Fibroblast of skin of abdomen (primary cell): ENCODE measurements around the gene FAM118A.
"Not testable (repeated sequence)": the region's sequence is repeated elsewhere in the genome, so short reads cannot be mapped to it uniquely, and the experiment has no call there.

Source experiments
- DNase-seq: peaks from one replicate; pipeline ENCODE4 v3.0.0-alpha.2; 2013

Gene FAM118A

DNA sequence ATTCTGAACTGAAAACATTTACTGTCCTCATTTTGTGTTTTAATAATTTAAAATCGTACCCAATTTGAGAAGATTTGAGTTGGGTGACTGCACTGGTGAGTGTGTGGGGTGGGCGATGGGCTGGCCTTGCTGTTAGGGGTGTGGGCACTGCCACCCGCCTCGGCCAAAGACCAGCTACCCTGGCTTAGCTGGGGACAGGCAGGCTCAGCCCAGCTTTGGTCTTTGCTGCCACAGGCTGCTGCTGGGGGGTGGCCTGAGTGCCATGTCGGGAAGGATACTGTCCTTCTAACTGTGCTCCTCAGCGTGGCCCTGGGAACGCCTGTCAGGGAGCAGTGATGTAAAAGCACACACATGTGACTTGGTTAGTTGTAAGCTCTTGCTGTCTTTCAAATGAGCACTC is 22.3 kb downstream of the FAM118A start:
- no peak for DNase-seq

- DNase-seq, result no peak
Measured at GRCh38 chr22:45334068-45334467, 24.3 kb downstream of the FAM118A start.

DNA sequence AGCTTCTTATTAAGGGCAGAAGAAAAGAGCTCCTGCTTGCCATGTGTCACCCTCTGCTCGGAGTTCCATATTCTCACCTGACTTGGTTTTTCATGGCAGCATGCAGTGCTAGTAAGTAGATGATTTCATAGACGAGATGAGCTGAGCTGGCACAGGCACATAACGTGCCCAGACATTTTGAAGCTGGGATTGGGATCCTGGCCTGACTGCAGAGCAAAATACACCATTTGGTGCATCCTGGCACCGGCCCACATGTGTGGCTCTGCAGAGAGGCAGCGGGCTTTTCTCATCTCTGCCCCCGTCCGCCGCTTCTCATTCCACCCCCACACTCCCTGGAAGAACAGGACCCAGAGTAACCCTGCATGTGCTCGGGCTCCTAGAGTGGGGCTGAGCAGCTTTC is 24.8 kb downstream of the FAM118A start:
- no peak for DNase-seq

- no peak for DNase-seq
Measured at GRCh38 chr22:45335021-45335818, 25.5 kb downstream of the FAM118A start.

DNA sequence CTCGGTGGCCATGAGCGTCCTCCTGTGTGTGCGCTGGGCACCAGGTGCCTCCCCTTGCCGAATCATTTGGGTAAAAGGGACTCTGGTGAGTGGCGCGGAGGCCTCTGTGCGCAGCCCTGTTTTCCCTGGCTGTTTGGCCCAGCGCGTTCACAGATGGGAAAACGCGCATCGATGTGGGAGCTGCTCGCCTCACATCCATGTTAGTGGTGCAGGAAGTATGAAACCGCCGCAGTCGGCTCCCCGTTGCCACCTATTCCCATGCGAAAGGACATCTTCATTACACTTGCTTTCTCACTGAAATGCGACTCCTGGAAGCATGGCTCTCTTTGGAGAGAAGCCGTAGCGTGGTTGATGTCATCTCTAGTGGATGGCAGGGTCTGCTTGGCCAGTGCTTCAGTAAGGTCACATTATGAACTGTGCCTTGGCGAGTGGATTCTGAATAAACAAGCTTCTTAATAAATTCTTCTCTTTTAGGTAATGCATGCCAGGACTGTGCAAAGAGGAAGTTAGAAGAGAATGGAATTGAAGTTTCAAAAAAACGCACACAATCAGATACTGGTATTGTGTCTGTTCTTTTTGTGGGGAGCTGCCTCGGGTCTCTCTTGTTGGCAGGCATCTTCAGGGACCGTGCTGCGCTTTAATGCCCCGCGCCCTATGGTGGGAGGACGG is 26.3 kb downstream of the FAM118A start:
- no peak for DNase-seq

DNA sequence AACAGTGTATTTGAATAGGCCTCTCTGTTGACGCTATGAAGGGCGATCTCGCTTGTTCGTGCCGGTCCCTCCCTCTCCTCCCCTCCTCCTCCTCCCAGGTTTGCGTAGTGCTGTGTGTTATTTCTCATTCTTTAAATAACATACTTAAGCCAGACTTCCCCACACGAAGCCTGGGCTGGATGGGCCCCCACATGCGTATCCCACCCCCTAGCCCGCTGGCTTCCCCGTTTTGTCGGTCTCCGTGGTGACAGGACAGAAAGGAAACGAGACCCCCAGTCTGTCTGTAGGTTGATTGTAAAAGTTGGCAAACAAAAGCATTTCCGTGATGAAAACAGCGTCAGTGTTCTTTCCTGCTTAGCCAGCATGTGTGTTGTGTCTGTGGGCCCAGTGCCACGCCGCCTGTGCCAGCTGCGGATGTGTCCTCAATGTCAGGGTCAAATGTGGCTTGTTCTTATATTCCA is 27.3 kb downstream of the FAM118A start:
- peak; percentile 26 for DNase-seq

DNA sequence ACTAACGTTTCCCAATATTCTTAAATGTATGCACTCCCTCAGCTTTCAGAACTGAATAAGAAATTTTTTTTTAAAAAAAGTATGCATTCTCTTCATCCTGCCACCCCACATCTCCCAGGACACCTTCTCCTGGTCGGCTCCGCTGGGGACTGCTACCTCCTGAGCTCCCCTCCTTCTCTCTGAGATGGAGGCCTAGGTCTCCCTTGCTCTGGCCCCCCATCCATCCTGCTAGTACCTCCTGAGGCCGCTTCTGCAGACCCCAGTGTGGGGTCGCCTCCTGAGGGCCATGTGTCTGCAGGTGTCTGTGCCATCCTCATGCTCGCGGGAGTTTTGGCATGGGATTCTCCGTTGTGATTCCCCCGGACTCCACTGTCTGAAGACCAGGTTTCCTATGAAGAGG is 27.8 kb downstream of the FAM118A start:
- DNase-seq, result no peak

- no peak for DNase-seq
Measured at GRCh38 chr22:45338795-45339194, 29.1 kb downstream of the FAM118A start.

DNA sequence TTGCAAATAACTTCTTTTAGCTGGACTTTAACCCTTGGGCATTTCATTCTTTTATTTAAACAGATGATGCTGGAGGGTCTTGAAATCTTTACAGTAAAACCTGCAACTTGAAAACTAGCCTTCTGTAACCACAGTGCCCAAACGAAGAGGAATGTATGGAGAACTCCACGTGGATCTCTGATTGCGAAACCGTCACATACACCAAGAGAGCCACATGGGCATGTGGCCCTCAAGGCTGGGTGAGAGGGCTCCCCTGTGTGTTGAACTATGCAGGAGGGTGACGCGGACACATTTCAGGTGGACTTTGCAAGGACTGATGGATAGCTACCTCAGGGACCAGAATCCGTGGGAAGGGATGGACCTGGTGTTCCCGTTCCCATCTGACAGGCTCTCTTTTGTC is 30.6 kb downstream of the FAM118A start:
- no peak for DNase-seq

DNA sequence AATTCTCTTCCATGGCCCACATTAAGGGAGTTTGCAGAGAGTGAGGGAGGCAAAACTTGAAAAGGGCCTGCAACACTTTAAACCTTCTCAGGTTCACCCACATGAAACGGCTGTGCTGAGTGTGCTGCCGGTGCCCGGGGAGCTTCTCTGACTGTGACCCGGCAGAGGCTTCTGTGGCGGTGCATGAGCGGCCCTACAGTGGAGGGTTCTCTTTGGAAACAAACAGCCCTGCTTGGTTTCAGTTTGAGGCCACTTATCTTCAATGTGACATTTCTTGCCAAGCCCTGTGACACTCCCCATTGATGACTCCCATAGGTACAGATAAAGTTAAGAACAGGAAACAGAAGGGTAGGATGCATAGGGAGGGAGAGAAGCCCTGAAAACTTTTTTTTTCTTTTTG is 31.8 kb downstream of the FAM118A start:
- no peak for DNase-seq

DNA sequence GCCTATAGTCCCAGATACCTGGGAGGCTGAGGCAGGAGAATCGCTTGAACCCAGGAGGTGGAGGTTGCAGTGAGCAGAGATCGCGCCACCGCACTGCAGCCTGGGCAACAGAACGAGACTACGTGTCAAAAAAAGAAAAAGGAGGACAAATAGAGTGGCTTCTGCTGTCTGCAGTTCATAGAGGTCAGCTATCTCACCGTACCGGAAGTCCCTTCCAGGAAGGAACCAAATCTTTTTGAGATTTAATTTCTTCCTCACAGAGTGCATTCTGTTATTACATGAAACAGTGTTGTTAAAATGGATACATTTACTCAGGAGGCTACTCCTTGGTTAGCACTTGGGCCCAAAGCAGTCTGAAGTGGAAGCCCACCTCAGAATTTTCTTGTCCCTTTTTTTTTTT is 33.4 kb downstream of the FAM118A start:
- no peak for DNase-seq

GRCh38 chr22:45344334-45344733 is 34.6 kb downstream of the FAM118A start:
- DNase-seq, result no peak

DNA sequence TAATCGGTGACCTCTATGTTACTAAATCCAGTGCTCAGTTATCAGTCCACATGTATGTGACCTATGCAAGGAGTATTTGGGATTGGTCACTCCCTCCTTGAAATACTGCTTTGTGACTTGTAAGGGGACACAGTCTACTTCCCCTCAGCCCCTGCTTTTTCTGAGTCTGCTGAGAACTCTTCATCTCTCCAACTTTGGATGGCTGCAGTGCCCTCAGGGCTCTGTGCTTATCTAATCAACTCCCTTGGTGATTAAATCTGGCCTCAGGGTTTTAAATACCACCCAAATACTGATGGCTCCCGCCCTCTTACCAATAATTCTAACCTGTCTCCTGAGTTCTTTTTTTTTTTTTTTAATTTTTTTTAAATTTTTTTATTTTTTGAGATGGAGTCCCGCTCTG is 40.2 kb downstream of the FAM118A start:
- no peak for DNase-seq

- no peak for DNase-seq
Measured at GRCh38 chr22:45351956-45352355, 42.2 kb downstream of the FAM118A start.

DNA sequence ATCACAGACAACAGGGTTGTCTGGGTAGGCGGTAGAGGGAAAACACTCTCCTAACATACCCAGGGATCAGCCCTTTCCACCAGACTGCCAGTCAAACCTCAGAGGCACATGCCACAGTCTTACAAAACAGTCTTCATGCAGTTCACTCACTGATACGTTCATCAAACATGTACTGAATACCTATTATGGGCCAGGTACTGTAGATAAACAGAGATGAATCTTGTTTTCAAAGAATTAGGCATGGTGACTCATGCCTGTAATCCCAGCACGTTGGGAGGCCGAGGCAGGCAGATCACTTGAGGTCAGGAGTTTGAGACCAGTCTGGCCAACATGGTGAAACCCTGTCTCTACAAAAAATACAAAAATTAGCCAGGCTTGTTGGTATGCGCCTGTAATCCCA is 43.0 kb downstream of the FAM118A start:
- DNase-seq, result not testable (repeated sequence)

- DNase-seq, result no peak
Measured at GRCh38 chr22:45353786-45354185, 44.1 kb downstream of the FAM118A start.

DNA sequence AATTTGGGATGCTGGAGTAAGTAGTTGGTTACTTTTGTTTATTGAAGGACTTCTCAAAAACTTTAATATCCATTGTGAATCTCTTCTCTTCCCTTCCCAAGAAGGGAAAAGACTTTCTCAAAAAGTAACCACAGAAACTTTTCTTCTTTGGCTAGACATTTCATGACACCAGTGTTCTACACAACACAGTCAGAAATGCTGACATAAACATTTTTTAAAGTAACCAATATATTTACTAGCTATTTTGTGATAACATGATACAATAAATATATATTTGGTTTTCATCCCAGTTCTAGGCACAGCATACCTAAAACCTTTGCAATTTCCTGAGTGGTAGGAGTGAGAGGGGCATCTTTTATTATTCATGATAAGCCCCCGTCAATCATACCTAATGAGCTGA is 47.8 kb downstream of the FAM118A start:
- DNase-seq, result no peak

DNA sequence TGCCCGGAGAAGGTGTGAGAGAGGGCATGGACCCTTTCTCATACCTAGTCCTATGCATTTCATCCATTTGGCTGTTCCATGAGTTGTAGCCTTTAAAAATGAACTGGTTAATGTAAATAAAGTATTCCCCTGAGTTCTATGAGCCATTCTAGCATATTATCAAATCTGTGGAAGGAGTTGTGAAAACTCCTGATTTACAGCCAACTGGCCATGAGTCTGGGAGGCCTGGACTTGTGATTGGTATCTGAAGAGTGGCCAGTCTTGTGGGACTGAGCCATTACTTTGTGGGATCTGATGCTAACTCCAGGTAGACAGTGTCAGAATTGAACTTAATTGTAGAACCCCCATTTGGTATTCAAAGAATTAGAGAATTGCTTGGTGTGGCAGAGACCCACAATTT is 48.4 kb downstream of the FAM118A start:
- DNase-seq, result no peak

GRCh38 chr22:45359627-45360026 is 49.9 kb downstream of the FAM118A start:
- DNase-seq, result no peak

DNA sequence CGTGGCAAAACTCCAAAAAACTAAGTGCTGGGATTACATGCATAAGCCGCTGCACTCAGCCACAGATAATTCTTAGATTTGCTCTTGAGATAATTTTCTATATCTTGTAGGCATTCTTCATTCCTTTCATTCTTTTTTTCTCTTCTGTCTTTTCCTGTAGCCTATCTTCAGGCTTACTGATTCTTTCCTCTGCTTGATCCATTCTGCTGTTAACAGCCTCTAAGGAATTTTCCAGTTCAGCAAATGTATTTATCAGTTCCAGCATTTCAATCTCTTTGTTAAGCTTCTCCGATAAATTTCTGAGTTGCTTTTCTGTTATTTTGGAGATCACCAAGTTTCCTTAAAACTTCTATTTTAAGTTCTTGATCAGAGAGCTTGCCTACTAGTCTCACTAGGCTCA is 57.0 kb downstream of the FAM118A start:
- no peak for DNase-seq

DNA sequence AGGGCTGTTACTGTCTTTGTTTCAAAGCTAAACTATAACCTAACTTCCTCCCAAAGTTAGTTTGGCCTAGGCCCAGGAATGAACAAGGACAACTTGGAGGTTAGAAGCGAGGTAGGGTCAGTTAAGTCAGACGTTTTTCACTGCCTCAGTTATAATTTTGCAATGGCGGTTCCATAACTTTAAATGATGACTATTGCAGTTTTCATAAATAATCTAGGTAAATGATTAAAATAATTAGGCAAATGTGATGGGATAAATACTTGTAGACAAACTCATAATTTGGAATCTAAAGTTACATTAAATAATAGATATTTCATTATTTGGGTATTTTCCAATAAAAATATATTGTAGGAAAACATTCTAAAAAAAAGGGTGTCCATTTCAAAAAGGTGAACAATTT is 63.9 kb downstream of the FAM118A start:
- DNase-seq, result not testable (repeated sequence)

DNA sequence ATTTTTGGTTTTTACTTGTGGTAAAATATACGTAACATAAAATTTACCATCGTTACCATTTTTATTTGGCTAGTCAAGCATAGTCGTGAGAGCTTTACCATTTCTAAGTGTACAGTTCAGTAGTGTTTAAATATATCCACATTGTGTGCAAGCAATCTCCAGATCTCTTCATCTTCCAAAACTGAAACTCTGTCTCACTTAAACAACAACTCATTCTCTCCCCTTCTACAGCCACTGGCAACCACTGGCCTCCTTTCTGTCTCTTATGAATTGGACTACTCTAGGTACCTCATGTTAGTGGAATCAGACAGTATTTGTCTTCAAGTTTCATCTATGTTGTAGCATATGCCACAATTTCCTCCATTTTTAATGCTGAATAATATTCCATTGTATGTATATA is 66.3 kb downstream of the FAM118A start:
- no peak for DNase-seq

GRCh38 chr22:45376703-45377102 is 67.0 kb downstream of the FAM118A start:
- no peak for DNase-seq

- DNase-seq, result no peak
Measured at GRCh38 chr22:45381348-45381747, 71.6 kb downstream of the FAM118A start.
